Bronchial epithelial cell (primary cell): ENCODE measurements around the gene ACCSL. TPM values are rescaled to one million over a fixed set of nuclear protein-coding genes. Genes with fewer than 3 reads are reported as not detected.

Experiments used
- DNase-seq: peaks from one replicate; pipeline ENCODE4 v3.0.0-alpha.2; 2010; ENCODE audit warnings: low read depth
- FAIRE-seq: peaks from 2 replicates; lab custom pipeline; 2011; peaks lifted over from hg19 to GRCh38; lab: Jason Lieb, UNC
- H3K27me3 ChIP-seq: 2 replicates; pipeline ENCODE4 v1.5.1; 2011; ENCODE audit warnings: low read length; ENCODE audit not compliant: control insufficient read depth, insufficient read depth
- H3K36me3 ChIP-seq: 2 replicates; pipeline ENCODE4 v1.5.1; 2011; ENCODE audit warnings: low read length; ENCODE audit not compliant: control insufficient read depth, insufficient read depth
- H3K4me3 ChIP-seq: 2 replicates; pipeline ENCODE4 v1.5.1; 2011; ENCODE audit warnings: mild to moderate bottlenecking, low read depth, low read length, control low read depth
- CTCF ChIP-seq: IDR thresholded peaks from 2 replicates; pipeline ENCODE4 v1.5.1; 2011; ENCODE audit warnings: mild to moderate bottlenecking, moderate library complexity, low read length, control low read depth, inconsistent platforms; ENCODE audit not compliant: insufficient read depth, severe bottlenecking
- total RNA-seq: library from RNA; depleted of rRNA; stranded (reverse); fragments of >200 nt; gene quantifications from 2 replicates; pipeline ENCODE4 v1.2.1, GENCODE V29; 2014

ACCSL gene
- total RNA-seq, 1 donor from 2014 or later, result not detected

GRCh38 chr11:44008088-44008501, 39.7 kb upstream of the ACCSL start:
- no peak overlapping the region for H3K4me3 ChIP-seq
- DNase-seq (no peak), FAIRE-seq (no peak)
- H3K27me3 ChIP-seq, result no peaks in the 10 kb centered on the region
- H3K36me3 ChIP-seq, result no peaks in the 10 kb centered on the region
- no peak for TF ChIP-seq CTCF

- no peaks in the 10 kb centered on the region for H3K27me3 ChIP-seq
- FAIRE-seq (no peak), DNase-seq (no peak)
- no peak for TF ChIP-seq CTCF
- H3K36me3 ChIP-seq, result no peaks in the 10 kb centered on the region
- H3K4me3 ChIP-seq, result no peak overlapping the region
Measured at GRCh38 chr11:44008698-44009097, 39.1 kb upstream of the ACCSL start.

DNA sequence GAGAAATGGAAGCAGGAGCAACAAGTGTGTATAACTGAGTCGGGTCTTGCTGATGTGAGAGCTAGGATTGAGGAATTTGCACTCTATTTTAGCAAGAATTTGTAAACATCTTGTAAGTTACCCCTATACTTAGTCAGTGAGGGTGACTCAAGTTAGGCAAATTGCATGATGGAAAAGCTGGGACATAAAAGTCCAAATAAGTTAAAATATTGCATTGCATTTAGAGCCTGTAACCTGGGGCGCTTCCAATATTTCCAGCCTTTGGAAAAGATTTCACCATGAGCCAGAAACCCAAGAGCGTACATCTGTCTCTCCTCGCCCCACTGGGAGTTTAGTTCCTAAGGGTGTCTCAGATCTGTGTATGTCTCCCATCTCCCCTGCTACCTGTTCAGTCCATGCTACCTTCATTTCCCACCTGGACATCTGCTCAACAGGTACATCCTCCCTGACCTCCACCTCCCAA, 37.0 kb upstream of the ACCSL start:
- no peaks in the 10 kb centered on the region for H3K36me3 ChIP-seq
- H3K4me3 ChIP-seq, result no peak overlapping the region
- FAIRE-seq (no peak), DNase-seq (no peak)
- TF ChIP-seq CTCF, result no peak
- H3K27me3 ChIP-seq, result no peaks in the 10 kb centered on the region

GRCh38 chr11:44011797-44012196, 36.0 kb upstream of the ACCSL start:
- H3K4me3 ChIP-seq, result no peak overlapping the region
- no peak for FAIRE-seq
- DNase-seq, result peak; percentile 40
- H3K27me3 ChIP-seq, result no peaks in the 10 kb centered on the region
- no peaks in the 10 kb centered on the region for H3K36me3 ChIP-seq
- no peak for TF ChIP-seq CTCF

DNA sequence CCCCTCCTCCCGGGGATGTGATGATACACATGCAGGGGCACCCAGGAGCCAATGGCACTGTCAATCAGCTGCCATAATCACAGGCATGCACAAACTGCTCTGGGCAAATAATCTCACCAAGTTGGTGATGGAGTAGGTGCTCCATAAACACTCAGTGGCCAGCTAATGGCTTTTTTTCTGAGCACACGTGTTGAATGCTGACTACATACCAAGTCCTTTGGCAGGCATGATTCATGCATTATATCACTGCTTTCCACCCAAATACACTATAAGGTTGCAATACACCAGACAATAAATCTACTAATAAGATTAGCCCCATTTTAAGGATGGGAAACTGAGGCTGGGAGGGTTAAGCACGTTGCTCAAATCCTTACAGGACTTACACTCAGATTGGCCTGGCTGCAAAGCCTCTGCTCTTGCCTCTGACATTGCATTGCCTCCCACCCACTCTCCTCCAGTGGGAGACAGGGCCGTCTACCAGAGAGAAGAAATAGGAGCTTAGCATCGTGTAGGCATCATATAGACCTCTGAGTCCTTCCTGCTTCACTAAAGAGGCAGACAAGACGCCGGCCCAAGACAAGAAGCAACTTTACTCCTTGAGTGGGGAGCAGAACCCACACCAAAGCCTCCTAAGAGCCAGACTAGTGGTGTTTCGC, 32.7 kb upstream of the ACCSL start:
- Histone ChIP-seq H3K27me3 (no peaks in the 10 kb centered on the region), H3K36me3 (no peaks in the 10 kb centered on the region), H3K4me3 (no peak overlapping the region)
- peak; percentile 22 for DNase-seq
- FAIRE-seq, result no peak
- TF ChIP-seq CTCF, result no peak

DNA sequence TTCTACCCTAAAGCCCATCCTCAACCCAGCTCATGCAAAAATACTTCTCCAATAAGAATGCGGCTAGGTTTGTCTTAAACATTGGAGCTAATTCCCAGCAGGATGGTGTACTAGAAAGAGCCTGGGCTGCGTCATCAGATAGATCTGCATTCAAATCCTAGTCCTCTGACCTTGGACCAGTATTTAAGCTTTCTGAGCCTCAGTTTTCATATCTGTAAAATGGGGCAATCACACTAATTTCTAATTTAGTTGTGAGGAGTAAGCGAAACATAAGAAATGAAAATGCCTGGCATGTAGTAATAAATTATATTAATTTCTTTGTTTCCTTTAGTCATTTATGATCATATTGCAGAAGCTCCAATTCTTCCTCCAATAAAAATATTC, 32.2 kb upstream of the ACCSL start:
- no peak for DNase-seq
- no peak for TF ChIP-seq CTCF
- no peaks in the 10 kb centered on the region for H3K27me3 ChIP-seq
- H3K36me3 ChIP-seq, result no peaks in the 10 kb centered on the region
- no peak overlapping the region for H3K4me3 ChIP-seq
- FAIRE-seq, result no peak
